Measurements from ENCODE around the gene TBC1D7.

The TBC1D7 gene

GRCh38 chr6:13272131-13273046 is 55.9 kb downstream of the TBC1D7 start:
- no peak for DNase-seq (ENCODE audit: low read depth)

GRCh38 chr6:13268913-13269518 is 59.3 kb downstream of the TBC1D7 start:
- no peak for DNase-seq (ENCODE audit: low read depth)

GRCh38 chr6:13267142-13267651 is 61.1 kb downstream of the TBC1D7 start:
- DNase-seq (ENCODE audit: low read depth): no peak

GRCh38 chr6:13263669-13264068 is 64.7 kb downstream of the TBC1D7 start:
- no peak for DNase-seq (ENCODE audit: low read depth)

- no peak for DNase-seq (ENCODE audit: low read depth)
Observed at GRCh38 chr6:13262302-13263230, 65.8 kb downstream of the TBC1D7 start.

- DNase-seq (ENCODE audit: low read depth): no peak
Observed at GRCh38 chr6:13261464-13261994, 66.8 kb downstream of the TBC1D7 start.

GRCh38 chr6:13260831-13261230 is 67.5 kb downstream of the TBC1D7 start:
- no peak for DNase-seq (ENCODE audit: low read depth)

GRCh38 chr6:13260101-13260598 is 68.2 kb downstream of the TBC1D7 start:
- no peak for DNase-seq (ENCODE audit: low read depth)

- no peak for DNase-seq (ENCODE audit: low read depth)
Observed at GRCh38 chr6:13259393-13259792, 68.9 kb downstream of the TBC1D7 start.

GRCh38 chr6:13256266-13257001 is 71.9 kb downstream of the TBC1D7 start:
- DNase-seq (ENCODE audit: low read depth): no peak

Data from activated T-cell treated with anti-CD3 and anti-CD28 coated beads for 48 hours (primary cell).